NCI-H526 treated with DMSO at 0.1 percent for 48 hours (cell line): ENCODE data around the gene ZNF140.

Experiments
- DNase-seq: peaks from one replicate; lab custom pipeline; 2025; lab: John Stamatoyannopoulos, UW

ZNF140 gene

DNA sequence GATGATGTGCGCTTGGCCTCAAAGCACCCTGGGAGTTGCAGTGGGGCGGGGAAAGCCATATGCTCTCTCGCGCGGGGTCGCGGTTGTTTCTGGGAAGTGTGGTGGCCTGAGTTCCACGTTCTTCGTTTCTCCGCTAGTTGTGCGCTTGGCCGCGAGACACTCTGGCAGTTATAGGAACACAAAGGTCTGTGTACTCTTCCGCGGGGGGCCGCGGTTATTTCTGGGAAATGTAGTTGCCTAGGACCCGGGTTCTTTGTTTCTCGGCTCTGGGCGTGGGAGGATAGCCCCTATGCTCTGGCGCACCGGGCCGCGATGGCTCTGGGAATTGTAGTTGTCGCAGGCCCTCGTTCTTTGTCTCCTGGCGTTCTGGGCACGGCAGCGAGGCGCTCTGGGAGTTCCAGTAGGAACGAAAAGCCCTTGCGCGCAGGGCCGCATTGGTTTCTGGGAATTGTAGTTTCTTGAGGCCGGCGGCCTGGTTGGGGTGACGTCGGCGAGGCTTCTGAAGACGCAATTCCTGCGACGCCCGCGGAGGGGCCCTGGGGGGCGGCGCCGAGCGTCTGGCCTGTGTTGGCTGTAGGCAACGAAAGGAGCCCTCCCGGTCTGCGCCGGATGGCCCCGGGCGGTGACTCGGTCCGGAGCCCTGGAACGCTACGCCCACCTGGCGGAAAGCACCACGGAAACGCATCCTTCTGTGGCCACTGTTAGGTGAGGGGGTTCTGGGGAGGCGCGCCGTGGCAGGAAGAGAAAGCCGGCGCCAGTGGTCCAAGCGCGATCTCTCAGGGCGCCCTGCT lies at the start of gene ZNF140:
ZNF140 (plus strand) TSS at position 556 of the 791 bp plus-strand sequence. CDS start 398 bp downstream, outside the sequence.
- peak; percentile 98 for DNase-seq

DNA sequence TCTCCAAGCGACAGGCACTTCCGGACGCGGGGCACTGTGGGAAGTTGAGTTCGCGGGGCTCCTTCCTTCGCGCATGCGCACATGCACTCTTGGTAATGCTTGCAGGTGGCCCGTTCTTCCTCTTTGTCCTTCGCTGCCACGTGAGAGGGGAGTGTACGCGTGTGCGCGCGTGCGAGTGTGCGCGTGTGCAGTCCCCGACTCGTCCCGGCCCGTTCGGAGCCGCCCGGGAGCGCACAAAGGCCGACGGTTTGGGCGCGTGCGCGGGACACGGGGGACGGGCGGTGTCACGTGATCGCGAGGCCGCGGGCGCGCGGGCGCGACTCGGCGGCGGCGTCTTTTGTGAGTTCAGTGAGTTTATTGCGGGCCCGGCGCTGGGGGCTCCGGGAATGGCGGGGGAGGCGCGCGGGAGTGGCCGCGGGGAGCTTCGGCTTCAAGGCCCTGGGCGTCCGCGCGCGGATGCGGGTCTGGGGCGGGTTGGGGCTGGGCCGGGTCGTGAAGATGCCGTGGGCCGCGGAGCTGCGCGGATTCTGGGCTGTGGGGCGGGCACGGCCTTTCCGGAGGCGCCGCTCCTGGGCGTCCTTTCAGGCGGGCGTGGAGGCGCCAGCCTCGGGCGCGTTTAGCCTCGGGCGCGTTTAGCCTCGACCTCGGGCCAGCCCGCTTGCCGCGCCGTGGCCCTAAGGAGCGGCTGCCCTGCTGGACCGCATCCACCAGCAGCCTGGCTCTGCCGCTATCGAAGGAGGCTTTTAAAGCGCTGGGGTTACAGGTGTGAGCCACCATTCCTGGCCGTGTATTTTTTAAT lies 43.3 kb upstream of the ZNF140 start, which contains the start of gene ZNF84:
ZNF84 (plus strand) TSS at position 303 of the 799 bp plus-strand sequence. CDS start 3,959 bp downstream, outside the sequence.
- DNase-seq = peak; percentile 96

- DNase-seq = no peak
Observed at GRCh38 chr12:133038118-133038709, 42.5 kb upstream of the ZNF140 start.

- no peak for DNase-seq
Observed at GRCh38 chr12:133046698-133047097, 34.0 kb upstream of the ZNF140 start.

DNA sequence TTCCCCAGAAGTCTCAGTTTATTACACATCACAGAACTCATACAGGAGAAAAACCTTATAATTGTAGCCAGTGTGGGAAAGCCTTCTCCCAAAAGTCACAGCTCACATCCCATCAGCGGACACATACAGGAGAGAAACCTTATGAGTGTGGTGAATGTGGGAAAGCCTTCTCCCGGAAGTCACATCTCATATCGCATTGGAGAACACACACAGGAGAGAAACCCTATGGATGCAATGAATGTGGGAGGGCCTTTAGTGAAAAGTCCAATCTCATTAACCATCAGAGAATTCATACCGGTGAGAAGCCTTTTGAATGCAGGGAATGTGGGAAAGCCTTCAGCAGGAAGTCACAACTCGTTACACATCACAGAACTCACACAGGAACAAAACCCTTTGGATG lies 23.3 kb upstream of the ZNF140 start:
- no peak for DNase-seq

DNA sequence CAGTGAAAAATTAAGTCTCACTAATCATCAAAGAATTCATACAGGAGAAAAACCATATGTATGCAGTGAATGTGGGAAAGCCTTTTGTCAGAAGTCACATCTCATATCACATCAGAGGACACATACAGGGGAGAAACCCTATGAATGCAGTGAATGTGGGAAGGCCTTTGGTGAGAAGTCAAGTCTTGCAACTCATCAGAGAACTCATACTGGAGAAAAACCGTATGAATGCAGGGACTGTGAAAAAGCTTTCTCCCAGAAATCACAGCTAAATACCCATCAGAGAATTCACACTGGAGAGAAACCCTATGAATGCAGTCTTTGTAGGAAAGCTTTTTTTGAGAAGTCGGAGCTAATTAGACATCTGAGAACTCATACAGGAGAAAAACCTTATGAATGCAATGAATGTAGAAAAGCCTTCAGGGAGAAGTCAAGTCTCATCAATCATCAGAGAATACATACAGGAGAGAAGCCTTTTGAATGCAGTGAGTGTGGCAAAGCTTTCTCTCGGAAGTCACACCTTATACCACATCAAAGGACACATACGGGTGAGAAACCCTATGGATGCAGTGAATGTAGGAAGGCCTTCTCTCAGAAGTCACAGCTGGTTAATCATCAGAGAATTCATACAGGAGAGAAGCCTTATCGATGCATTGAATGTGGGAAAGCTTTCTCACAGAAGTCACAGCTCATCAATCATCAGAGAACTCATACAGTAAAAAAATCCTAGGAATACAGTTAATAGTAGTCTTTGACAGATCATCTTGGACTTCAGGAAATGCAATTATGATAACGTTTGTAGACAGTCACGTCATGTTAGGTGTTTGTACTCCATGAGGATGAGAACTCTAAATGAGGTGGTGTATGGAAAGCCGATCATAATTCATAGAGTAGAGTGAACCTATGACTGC lies 22.3 kb upstream of the ZNF140 start:
- no peak for DNase-seq

GRCh38 chr12:133061954-133062353 lies 18.8 kb upstream of the ZNF140 start:
- DNase-seq = no peak

DNA sequence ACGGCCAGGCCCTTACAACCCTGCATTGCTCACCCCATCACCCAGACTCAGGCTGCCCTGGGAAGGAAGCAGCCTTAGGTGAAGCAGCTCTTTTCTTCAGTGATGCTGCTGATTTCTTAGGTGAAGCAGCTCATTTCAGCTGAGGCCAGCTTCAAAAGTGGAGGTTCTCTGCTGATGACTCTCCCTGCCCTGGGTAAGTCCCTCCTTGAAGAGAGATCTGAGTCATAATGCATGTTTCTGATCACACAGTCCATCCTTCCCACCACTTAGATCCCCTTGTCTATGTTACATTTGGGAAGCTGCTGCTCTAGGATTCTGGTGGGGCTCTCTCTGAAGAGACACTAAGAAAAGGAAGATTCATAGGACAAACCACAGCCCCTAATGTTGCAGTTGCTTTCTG lies 17.2 kb upstream of the ZNF140 start:
- no peak for DNase-seq

DNA sequence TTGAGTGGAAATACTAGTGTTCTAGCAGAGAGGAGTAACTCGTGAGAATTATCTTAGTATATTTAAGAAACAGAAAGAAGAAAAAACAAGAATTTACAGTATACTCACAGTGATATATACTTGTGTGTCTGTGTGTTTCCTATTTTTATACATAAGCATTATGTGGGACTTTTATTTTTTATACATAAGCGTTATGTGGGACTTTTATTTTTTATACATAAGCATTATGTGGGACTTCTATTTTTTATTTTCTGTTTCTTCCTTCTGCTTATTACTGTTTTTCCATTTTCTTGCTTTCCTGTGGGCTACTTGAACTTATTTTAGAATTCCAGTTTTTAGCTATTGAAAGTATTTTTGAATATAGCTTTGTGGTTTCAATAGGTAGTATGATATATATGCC lies 6.9 kb upstream of the ZNF140 start:
- no peak for DNase-seq

GRCh38 chr12:133080026-133080367 lies 726 bp upstream of the ZNF140 start:
- DNase-seq = peak; percentile 98

GRCh38 chr12:133081159-133081780 lies 547 bp downstream of the ZNF140 start:
- no peak for DNase-seq

- no peak for DNase-seq
Observed at GRCh38 chr12:133083345-133083744, 2.6 kb downstream of the ZNF140 start.

DNA sequence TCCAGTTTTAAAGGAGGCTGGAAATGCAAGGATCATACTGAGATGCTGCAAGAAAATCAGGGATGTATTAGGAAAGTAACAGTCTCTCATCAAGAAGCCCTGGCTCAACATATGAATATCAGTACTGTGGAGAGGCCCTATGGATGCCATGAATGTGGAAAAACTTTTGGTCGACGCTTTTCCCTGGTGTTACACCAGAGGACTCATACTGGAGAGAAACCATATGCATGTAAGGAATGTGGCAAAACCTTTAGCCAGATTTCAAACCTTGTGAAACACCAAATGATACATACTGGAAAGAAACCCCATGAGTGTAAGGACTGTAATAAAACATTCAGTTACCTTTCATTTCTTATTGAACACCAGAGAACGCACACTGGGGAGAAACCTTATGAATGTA lies 24.9 kb downstream of the ZNF140 start:
- no peak for DNase-seq

DNA sequence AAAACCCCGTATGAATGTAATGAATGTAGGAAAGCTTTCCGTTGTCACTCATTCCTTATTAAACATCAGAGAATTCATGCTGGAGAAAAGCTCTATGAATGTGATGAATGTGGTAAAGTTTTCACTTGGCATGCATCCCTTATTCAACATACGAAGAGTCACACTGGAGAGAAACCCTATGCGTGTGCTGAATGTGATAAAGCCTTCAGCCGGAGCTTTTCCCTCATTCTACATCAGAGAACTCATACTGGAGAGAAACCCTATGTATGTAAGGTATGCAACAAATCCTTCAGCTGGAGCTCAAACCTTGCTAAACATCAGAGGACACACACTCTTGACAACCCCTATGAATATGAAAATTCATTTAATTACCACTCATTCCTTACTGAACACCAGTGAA lies 25.5 kb downstream of the ZNF140 start:
- no peak for DNase-seq

- DNase-seq = no peak
Observed at GRCh38 chr12:133107121-133107520, 26.4 kb downstream of the ZNF140 start.

DNA sequence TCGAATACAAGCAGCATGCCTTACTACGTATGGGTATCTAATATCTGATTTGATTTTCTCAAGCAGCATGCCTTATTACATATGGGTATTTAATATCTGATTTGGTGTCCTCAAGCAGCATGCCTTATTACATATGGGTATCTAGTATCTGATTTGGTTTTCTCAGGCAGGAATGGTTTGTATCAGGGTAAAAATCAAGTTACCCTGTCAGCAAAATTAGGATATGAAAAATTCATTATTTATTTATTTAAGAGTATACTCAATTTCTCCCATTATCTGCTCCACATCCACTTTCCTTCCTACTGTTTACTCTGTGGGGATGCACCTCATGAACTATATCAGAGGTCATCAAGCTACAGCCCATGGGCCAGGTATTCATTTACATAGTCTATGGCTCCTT lies 27.4 kb downstream of the ZNF140 start:
- no peak for DNase-seq

GRCh38 chr12:133120385-133121191 lies 39.9 kb downstream of the ZNF140 start:
- no peak for DNase-seq

GRCh38 chr12:133124674-133125073 lies 44.0 kb downstream of the ZNF140 start:
- DNase-seq = no peak

DNA sequence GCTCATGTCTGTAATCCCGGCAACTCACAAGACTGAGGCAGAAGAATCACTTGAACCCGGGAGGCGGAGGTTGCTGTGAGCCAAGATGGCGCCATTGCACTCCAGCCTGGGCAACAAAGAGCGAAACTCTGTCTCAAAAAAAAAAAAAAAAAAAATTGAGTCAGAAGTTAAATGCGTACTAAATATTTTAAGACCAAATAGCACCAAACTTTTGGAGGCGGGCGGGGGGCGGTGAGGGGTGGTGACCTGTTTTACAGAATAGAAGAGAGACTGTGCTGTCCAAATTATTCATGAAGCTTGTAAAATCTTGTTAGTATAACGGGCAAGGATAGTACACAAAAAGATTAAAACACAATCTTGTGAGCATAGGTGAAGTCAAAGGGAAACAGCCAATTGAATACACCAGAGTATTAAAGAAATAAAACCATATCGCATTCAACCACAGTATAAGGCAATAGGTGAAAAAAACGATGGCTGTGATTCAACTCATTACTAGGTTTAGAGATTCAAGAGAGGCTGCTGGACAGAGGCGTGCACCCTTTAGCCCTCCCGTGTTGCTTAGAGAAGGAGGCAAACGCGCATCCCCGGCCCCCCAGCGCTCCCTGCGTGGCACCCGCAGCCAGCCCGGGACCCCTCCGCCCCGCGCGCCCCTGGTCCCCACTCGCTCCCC lies 48.8 kb downstream of the ZNF140 start:
- DNase-seq = peak; percentile 8
